A673 (cell line): ENCODE data around the gene ACTL7B. TPM values are rescaled to one million over a fixed set of nuclear protein-coding genes. Genes with fewer than 3 reads are reported as not detected.

Experiments used
- BruUV-seq: library from RNA; stranded (reverse); fragments of 400-500 nt; replicated peaks from 2 replicates; lab custom pipeline; 2021; lab: Mats Ljungman, UMichigan
- CTCF ChIA-PET: fragments of 300-600 bp; sonication (Branson Sonifier 250); formaldehyde crosslinking; loops from one replicate; lab custom pipeline; 2022; ENCODE audit warnings: antibody characterized with exemption; lab: Charles Lee
- POLR2A ChIA-PET: fragments of 300-600 bp; sonication (Branson Sonifier 250); formaldehyde crosslinking; loops from one replicate; lab custom pipeline; 2022; ENCODE audit warnings: antibody characterized with exemption; ENCODE audit not compliant: low non-redundant PET; lab: Charles Lee
- DNase-seq: peaks from one replicate; pipeline ENCODE4 v3.0.0-alpha.2; 2015; ENCODE audit warnings: low spot score
- H3K27ac ChIP-seq: fragments of 200-600 bp; sonication (generic); 2 replicates; pipeline ENCODE4 v1.5.1; 2016; ENCODE audit warnings: mixed run types, low read depth, mild to moderate bottlenecking, mixed read lengths, antibody characterized with exemption, low read length; ENCODE audit not compliant: poor library complexity, severe bottlenecking
- H3K27me3 ChIP-seq: fragments of 200-600 bp; sonication (generic); replicated peaks from 2 replicates; pipeline ENCODE4 v1.6.1; 2017; ENCODE audit warnings: mixed run types, low read depth, mild to moderate bottlenecking, mixed read lengths, antibody characterized with exemption, low read length; ENCODE audit not compliant: insufficient read depth, poor library complexity
- H3K36me3 ChIP-seq: fragments of 200-600 bp; sonication (generic); 2 replicates; pipeline ENCODE4 v1.6.1; 2016; ENCODE audit warnings: mixed run types, mild to moderate bottlenecking, mixed read lengths, antibody characterized with exemption, low read length; ENCODE audit not compliant: insufficient read depth, poor library complexity, severe bottlenecking
- H3K4me1 ChIP-seq: fragments of 200-600 bp; sonication (generic); 2 replicates; pipeline ENCODE4 v1.6.1; 2017; ENCODE audit warnings: mixed run types, mild to moderate bottlenecking, mixed read lengths, antibody characterized with exemption, low read length; ENCODE audit not compliant: insufficient read depth, poor library complexity, severe bottlenecking
- H3K4me3 ChIP-seq: fragments of 200-600 bp; sonication (generic); 2 replicates; pipeline ENCODE4 v1.5.1; 2016; ENCODE audit warnings: low read depth, mixed run types, mild to moderate bottlenecking, mixed read lengths, low read length; ENCODE audit not compliant: poor library complexity, severe bottlenecking
- H3K9me3 ChIP-seq: fragments of 200-600 bp; sonication (generic); 2 replicates; pipeline ENCODE4 v1.6.1; 2016; ENCODE audit warnings: mixed run types, low read depth, mild to moderate bottlenecking, mixed read lengths, antibody characterized with exemption, low read length; ENCODE audit not compliant: poor library complexity, severe bottlenecking
- EZH2 ChIP-seq: fragments of 200-600 bp; sonication (generic); IDR thresholded peaks from 2 replicates; pipeline ENCODE4 v1.6.1; 2017; ENCODE audit warnings: borderline replicate concordance, low read depth, mild to moderate bottlenecking, mixed read lengths, antibody characterized with exemption, low read length; ENCODE audit not compliant: poor library complexity, severe bottlenecking
- intact Hi-C: fragments of 100-400 bp; cut with micrococcal nuclease; formaldehyde crosslinking; loops from one replicate; pipeline ENCODE4 v1.10.0; 2022; ENCODE audit not compliant: unreplicated experiment
- total RNA-seq: library from RNA; stranded (reverse); gene quantifications from 2 replicates; pipeline ENCODE4 v1.2.3, GENCODE V29; 2021
- TF ChIP-seq, protein P1 (sequence below): fragments of 300-800, 200-600 bp; sonication (generic); conservative IDR thresholded peaks from 2 replicates; pipeline ENCODE4 v1.5.1; 2017; ENCODE audit warnings: low read depth, mild to moderate bottlenecking, antibody characterized with exemption, low read length, moderate library complexity, mixed read lengths

ACTL7B gene
- total RNA-seq, 1 experiment from 2014 or later, result not detected

DNA sequence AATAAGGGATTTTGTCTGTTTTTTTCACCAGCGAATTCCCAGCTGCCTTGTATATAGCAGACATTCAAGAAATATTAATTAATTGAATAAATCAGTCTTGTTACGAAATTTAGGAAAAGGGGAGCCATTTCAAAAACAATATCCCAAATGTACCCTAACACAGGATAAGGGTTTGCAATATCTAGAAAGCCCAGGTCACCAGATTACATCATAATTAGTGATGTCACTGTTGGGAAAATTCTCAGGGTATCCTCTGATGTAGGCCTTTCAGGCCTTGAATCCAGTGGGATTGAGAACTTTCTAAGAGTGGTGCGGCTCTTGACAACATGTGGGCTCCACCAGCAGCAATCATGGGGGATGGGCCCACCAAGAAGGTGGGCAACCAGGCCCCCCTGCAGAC lies 6.2 kb upstream of the ACTL7B start, which contains the start of gene ACTL7A:
Gene ACTL7A, plus strand, starts transcription at position 270 of the 400 bp plus-strand sequence. Its CDS starts 57 bp downstream, at position 327.
- Histone ChIP-seq H3K4me3 (no peak within 1 kb of the TSS), H3K27me3 (no peaks in the 10 kb centered on the region), H3K9me3 (no peaks in the 10 kb centered on the region), H3K27ac (no peak within 1 kb of the TSS), H3K4me1 (no peaks in the 10 kb centered on the region), H3K36me3 (no peaks in the 10 kb centered on the region)
- intact Hi-C loops, result no loop called here
- no TSS peak for BruUV-seq
- no peak for DNase-seq
- CTCF ChIA-PET, result no interaction called here
- POLR2A ChIA-PET, result no interaction called here
- no peak for TF ChIP-seq EZH2
- TF ChIP-seq, protein P1, sequence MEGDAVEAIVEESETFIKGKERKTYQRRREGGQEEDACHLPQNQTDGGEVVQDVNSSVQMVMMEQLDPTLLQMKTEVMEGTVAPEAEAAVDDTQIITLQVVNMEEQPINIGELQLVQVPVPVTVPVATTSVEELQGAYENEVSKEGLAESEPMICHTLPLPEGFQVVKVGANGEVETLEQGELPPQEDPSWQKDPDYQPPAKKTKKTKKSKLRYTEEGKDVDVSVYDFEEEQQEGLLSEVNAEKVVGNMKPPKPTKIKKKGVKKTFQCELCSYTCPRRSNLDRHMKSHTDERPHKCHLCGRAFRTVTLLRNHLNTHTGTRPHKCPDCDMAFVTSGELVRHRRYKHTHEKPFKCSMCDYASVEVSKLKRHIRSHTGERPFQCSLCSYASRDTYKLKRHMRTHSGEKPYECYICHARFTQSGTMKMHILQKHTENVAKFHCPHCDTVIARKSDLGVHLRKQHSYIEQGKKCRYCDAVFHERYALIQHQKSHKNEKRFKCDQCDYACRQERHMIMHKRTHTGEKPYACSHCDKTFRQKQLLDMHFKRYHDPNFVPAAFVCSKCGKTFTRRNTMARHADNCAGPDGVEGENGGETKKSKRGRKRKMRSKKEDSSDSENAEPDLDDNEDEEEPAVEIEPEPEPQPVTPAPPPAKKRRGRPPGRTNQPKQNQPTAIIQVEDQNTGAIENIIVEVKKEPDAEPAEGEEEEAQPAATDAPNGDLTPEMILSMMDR, result no peak

DNA sequence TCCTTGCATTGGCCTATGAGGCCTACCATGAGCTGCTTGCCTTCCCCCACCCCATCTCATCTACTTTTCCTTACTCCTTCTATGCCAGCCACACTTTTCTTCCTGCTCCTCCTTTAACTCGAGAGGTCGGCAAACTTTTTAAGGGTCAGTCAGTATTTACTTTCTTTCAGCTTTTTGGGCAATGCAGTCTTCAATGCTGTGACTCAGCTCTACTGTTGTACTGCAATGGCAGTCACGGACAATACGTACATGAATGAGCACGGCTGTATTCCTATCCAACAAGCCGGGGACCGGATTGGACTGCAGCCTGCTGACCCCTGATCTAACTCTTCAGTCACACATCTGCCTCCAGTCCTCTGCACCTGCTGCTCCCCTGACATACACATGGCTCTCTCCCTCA lies 5.7 kb upstream of the ACTL7B start:
- H3K4me1 ChIP-seq, result no peaks in the 10 kb centered on the region
- intact Hi-C loops, result no loop called here
- TF ChIP-seq EZH2, result no peak
- TF ChIP-seq, protein P1, result no peak
- no peak overlapping the region for H3K27ac ChIP-seq
- no peaks in the 10 kb centered on the region for H3K27me3 ChIP-seq
- DNase-seq, result no peak
- H3K4me3 ChIP-seq, result no peak overlapping the region
- CTCF ChIA-PET, result no interaction called here
- no peaks in the 10 kb centered on the region for H3K9me3 ChIP-seq
- no peaks in the 10 kb centered on the region for H3K36me3 ChIP-seq
- BruUV-seq, result no TSS peak
- POLR2A ChIA-PET, result no interaction called here

DNA sequence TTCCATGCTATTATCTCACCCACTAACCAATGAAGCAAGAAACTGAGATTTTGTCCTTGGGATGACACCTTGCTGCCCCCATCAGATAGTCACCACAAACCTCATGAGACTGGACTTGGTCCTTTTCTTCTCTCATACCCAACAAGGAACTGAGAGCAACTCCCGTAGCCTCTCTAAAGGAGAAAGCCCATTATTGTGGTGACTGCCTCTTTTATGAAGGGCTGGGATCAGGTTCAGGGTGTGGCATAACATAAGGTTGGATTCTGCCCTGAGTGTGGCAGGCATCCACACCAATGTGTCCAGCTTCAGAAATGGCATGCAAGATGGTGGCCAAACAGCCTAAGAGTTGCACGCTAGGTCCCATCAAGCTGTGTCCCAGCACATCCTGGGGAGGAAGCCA lies 5.0 kb upstream of the ACTL7B start:
- H3K27me3 ChIP-seq, result no peaks in the 10 kb centered on the region
- H3K4me3 ChIP-seq, result no peak overlapping the region
- intact Hi-C loops, result no loop called here
- ChIA-PET POLR2A (no interaction called here), CTCF (no interaction called here)
- no peaks in the 10 kb centered on the region for H3K36me3 ChIP-seq
- DNase-seq, result no peak
- no TSS peak for BruUV-seq
- H3K4me1 ChIP-seq, result no peaks in the 10 kb centered on the region
- H3K27ac ChIP-seq, result no peak overlapping the region
- no peak for TF ChIP-seq EZH2
- TF ChIP-seq, protein P1, result no peak
- H3K9me3 ChIP-seq, result no peaks in the 10 kb centered on the region
